IMR-90 (cell line): ENCODE measurements around the gene TFB1M. TPM values are rescaled to one million over a fixed set of nuclear protein-coding genes. Genes with fewer than 3 reads are reported as not detected.

Experiments
- ATAC-seq: fragments of 200-7000 bp; cut with Tn5 transposase; 2 replicates; pipeline ENCODE4 v1.9.1; 2020; ENCODE audit warnings: low read depth, mild to moderate bottlenecking, moderate library complexity
- BruUV-seq: library from RNA; stranded (reverse); fragments of 400-500 nt; replicated peaks from 2 replicates; lab custom pipeline; 2021; lab: Mats Ljungman, UMichigan
- CTCF ChIA-PET: fragments of 300-600 bp; formaldehyde crosslinking; extraction: SDS; loops from one replicate; lab custom pipeline; 2021; ENCODE audit warnings: antibody characterized with exemption; lab: Yijun Ruan, JAX
- POLR2A ChIA-PET: fragments of 300-600 bp; sonication (Branson Sonifier 250); formaldehyde crosslinking; loops from one replicate; lab custom pipeline; 2022; ENCODE audit warnings: antibody characterized with exemption; ENCODE audit not compliant: unreplicated experiment; lab: Charles Lee
- DNase-seq: peaks from one replicate; pipeline ENCODE4 v3.0.0; 2013
- H2AFZ ChIP-seq: replicated peaks from 2 replicates; pipeline ENCODE3; 2013; ENCODE audit warnings: low read length, mild to moderate bottlenecking; ENCODE audit not compliant: poor library complexity
- H2AK5ac ChIP-seq: 2 replicates; pipeline ENCODE4 v1.6.1; 2013; ENCODE audit warnings: low read depth, low read length, inconsistent platforms
- H2AK9ac ChIP-seq: replicated peaks from 2 replicates; pipeline ENCODE3; 2013; ENCODE audit warnings: mild to moderate bottlenecking, low read depth, low read length, moderate library complexity; ENCODE audit not compliant: poor library complexity
- H2BK120ac ChIP-seq: 2 replicates; pipeline ENCODE4 v1.6.1; 2013; ENCODE audit warnings: low read depth, low read length, inconsistent platforms
- H2BK15ac ChIP-seq: 3 replicates; pipeline ENCODE4 v1.6.1; 2013; ENCODE audit warnings: low read depth, low read length, inconsistent platforms
- H2BK20ac ChIP-seq: 2 replicates; pipeline ENCODE4 v1.6.1; 2013; ENCODE audit warnings: low read depth, mild to moderate bottlenecking, inconsistent platforms, low read length, moderate library complexity
- H2BK5ac ChIP-seq: 2 replicates; pipeline ENCODE4 v1.6.1; 2013; ENCODE audit warnings: mild to moderate bottlenecking, low read depth, low read length, inconsistent platforms; ENCODE audit not compliant: poor library complexity, severe bottlenecking
- H3K14ac ChIP-seq: replicated peaks from 2 replicates; pipeline ENCODE4 v1.6.1; 2013; ENCODE audit warnings: low read depth, low read length, inconsistent platforms
- H3K18ac ChIP-seq: 2 replicates; pipeline ENCODE4 v1.6.1; 2013; ENCODE audit warnings: low read depth, low read length, control low read depth
- H3K23ac ChIP-seq: 2 replicates; pipeline ENCODE4 v1.6.1; 2013; ENCODE audit warnings: low read depth, low read length, inconsistent platforms
- H3K27ac ChIP-seq: 2 replicates; pipeline ENCODE4 v1.5.1; 2013; ENCODE audit warnings: mild to moderate bottlenecking, control low read depth, low read length; ENCODE audit not compliant: insufficient read depth
- H3K27me3 ChIP-seq: 2 replicates; pipeline ENCODE4 v1.6.1; 2013; ENCODE audit warnings: low read length; ENCODE audit not compliant: control insufficient read depth, insufficient read depth
- H3K36me3 ChIP-seq: 2 replicates; pipeline ENCODE4 v1.6.1; 2013; ENCODE audit warnings: low read length, mixed read lengths; ENCODE audit not compliant: control insufficient read depth, insufficient read depth
- H3K4ac ChIP-seq: 2 replicates; pipeline ENCODE4 v1.6.1; 2013; ENCODE audit warnings: low read depth, low read length, inconsistent platforms
- H3K4me1 ChIP-seq: 2 replicates; pipeline ENCODE4 v1.6.1; 2013; ENCODE audit warnings: low read length, mixed read lengths; ENCODE audit not compliant: control insufficient read depth, insufficient read depth
- H3K4me2 ChIP-seq: 2 replicates; pipeline ENCODE4 v1.6.1; 2013; ENCODE audit warnings: low read depth, mild to moderate bottlenecking, control low read depth, low read length, moderate library complexity
- H3K4me3 ChIP-seq: 2 replicates; pipeline ENCODE4 v1.5.1; 2013; ENCODE audit warnings: low read depth, mild to moderate bottlenecking, control low read depth, low read length, moderate library complexity; ENCODE audit not compliant: insufficient read depth
- H3K56ac ChIP-seq: 2 replicates; pipeline ENCODE4 v1.6.1; 2013; ENCODE audit warnings: low read length, inconsistent platforms; ENCODE audit not compliant: insufficient read depth; ENCODE audit errors: extremely low read depth
- H3K79me1 ChIP-seq, 2 experiments: 2 replicates each; pipeline ENCODE4 v1.6.1; 2013; ENCODE audit warnings: low read length in 2 of 2, inconsistent platforms in 1 of 2, low read depth in 1 of 2
- H3K9ac ChIP-seq: 2 replicates; pipeline ENCODE4 v1.6.1; 2013; ENCODE audit warnings: low read depth, low read length, control low read depth
- H3K9me1 ChIP-seq: 2 replicates; pipeline ENCODE4 v1.6.1; 2013; ENCODE audit warnings: low read length, inconsistent platforms; ENCODE audit not compliant: insufficient read depth
- H3K9me3 ChIP-seq: 2 replicates; pipeline ENCODE4 v1.6.1; 2013; ENCODE audit warnings: low read length; ENCODE audit not compliant: control insufficient read depth, insufficient read depth
- H4K20me1 ChIP-seq: 2 replicates; pipeline ENCODE4 v1.6.1; 2013; ENCODE audit warnings: low read length, inconsistent platforms; ENCODE audit not compliant: insufficient read depth
- H4K5ac ChIP-seq: 2 replicates; pipeline ENCODE4 v1.6.1; 2013; ENCODE audit warnings: mild to moderate bottlenecking, low read depth, low read length, control low read depth
- H4K8ac ChIP-seq, 2 experiments: 2 replicates each; pipeline ENCODE4 v1.6.1; 2013; ENCODE audit warnings: low read depth in 2 of 2, low read length in 2 of 2, control low read depth in 1 of 2, inconsistent platforms in 1 of 2
- H4K91ac ChIP-seq: 2 replicates; pipeline ENCODE4 v1.6.1; 2013; ENCODE audit warnings: low read depth, low read length, inconsistent platforms; ENCODE audit not compliant: insufficient read depth
- BHLHE40 ChIP-seq: fragments of 150-350 bp; IDR thresholded peaks from 2 replicates; pipeline ENCODE4 v1.6.1; 2016; ENCODE audit warnings: mild to moderate bottlenecking, low read depth, low read length
- CHD1 ChIP-seq: IDR thresholded peaks from 2 replicates; pipeline ENCODE4 v1.6.1; 2012; ENCODE audit warnings: low read depth, low read length, improper control_type of control experiment
- MAZ ChIP-seq: IDR thresholded peaks from 2 replicates; pipeline ENCODE4 v1.6.1; 2012; ENCODE audit warnings: low read depth, mild to moderate bottlenecking, low read length, improper control_type of control experiment, moderate library complexity, borderline replicate concordance
- NFE2L2 ChIP-seq: fragments of 150-350 bp; IDR thresholded peaks from 2 replicates; pipeline ENCODE4 v1.6.1; 2016; ENCODE audit warnings: low read depth, mild to moderate bottlenecking, low read length
- POLR2A ChIP-seq: IDR thresholded peaks from 2 replicates; pipeline ENCODE4 v1.6.1; 2012; ENCODE audit warnings: mild to moderate bottlenecking, low read depth, low read length
- RCOR1 ChIP-seq: IDR thresholded peaks from 2 replicates; pipeline ENCODE4 v1.6.1; 2012; ENCODE audit warnings: mild to moderate bottlenecking, low read length, improper control_type of control experiment; ENCODE audit not compliant: insufficient replicate concordance
- RFX5 ChIP-seq: IDR thresholded peaks from 2 replicates; pipeline ENCODE4 v1.8.0; 2012; ENCODE audit warnings: low read depth, mild to moderate bottlenecking, low read length, moderate library complexity
- dilution Hi-C: fragments of 300-500 bp; cut with HindIII; formaldehyde crosslinking; loops from one replicate; pipeline ENCODE4 v1.14.3; 2018; ENCODE audit warnings: low sequenced_read_pairs; ENCODE audit not compliant: unreplicated experiment
- in situ Hi-C: fragments of 300-500 bp; cut with MboI; formaldehyde crosslinking; loops from 3 replicates; pipeline ENCODE4 v1.14.3; 2019; ENCODE audit warnings: low sequenced_read_pairs, inconsistent platforms, mixed read lengths
- intact Hi-C: fragments of 100-400 bp; cut with micrococcal nuclease; formaldehyde crosslinking; loops from 2 replicates; pipeline ENCODE4 v1.10.0; 2022
- polyA plus RNA-seq, 3 experiments: library from polyadenylated mRNA; depleted of rRNA; stranded (reverse); fragments of >200 nt; gene quantifications; 2 replicates each; pipeline ENCODE4 v1.2.3, GENCODE V29; 2012; ENCODE audit warnings: low replicate concordance in 1 of 3
- total RNA-seq: library from RNA; depleted of rRNA; stranded (reverse); fragments of >200 nt; gene quantifications from 2 replicates; pipeline ENCODE4 v1.2.3, GENCODE V29; 2012
- TF ChIP-seq, protein P1 (sequence below): fragments of 150-350 bp; IDR thresholded peaks from 2 replicates; pipeline ENCODE4 v1.6.1; 2017; ENCODE audit warnings: mild to moderate bottlenecking, antibody characterized with exemption, low read length, low read depth
- TF ChIP-seq, protein P2 (sequence below): fragments of 150-350 bp; IDR thresholded peaks from 2 replicates; pipeline ENCODE4 v1.6.1; 2016; ENCODE audit warnings: low read depth, mild to moderate bottlenecking, low read length, moderate library complexity, borderline replicate concordance

Gene TFB1M
- total and polyA plus RNA-seq, 2 of the 4 experiments (the other 2 are of a cell fraction): 18.1 to 22.4 TPM

DNA sequence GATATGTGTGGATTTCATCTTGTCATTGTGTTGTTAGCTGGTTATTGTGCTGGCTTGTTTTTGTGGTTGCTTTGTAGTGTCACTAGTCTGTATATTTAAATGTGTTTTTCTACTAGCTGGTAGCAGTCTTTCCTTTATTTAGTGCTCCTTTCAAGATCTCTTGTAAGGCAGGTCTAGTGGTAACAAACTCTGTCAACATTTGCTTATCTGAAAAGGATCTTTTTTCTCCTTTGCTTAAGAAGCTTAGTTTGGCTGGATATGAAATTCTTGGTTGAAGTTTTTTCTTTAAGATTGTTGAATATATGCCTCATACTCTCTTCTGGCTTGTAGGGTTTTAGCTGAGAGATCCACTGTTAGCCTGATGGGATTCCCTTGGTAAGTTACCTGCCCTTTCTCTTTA is 32.7 kb upstream of the TFB1M start:
- H3K4me3 ChIP-seq: no peak overlapping the region
- no peak overlapping the region for H2BK15ac ChIP-seq
- no peaks in the 10 kb centered on the region for H3K27me3 ChIP-seq
- dilution Hi-C loops (no loop called here), in situ Hi-C loops (loop anchor here (25.0 kb wide), 5 partner anchors 415 to 1840 kb away; no protein-coding TSS in a partner anchor), intact Hi-C loops (no loop called here)
- H3K79me1 ChIP-seq: no peaks in the 10 kb centered on the region
- no peak for ATAC-seq
- H4K91ac ChIP-seq: no peak overlapping the region
- H3K9me1 ChIP-seq: no peaks in the 10 kb centered on the region
- ChIA-PET CTCF (interaction anchor here (0.6 to 1.0 kb wide), 2 partner anchors 53 to 1031 kb away, joined by 3 to 4 read pairs; no protein-coding TSS in a partner anchor), POLR2A (interaction anchor here (0.6 kb wide), 1 partner anchor 1198 kb away, joined by 4 read pairs; no protein-coding TSS in a partner anchor)
- H3K56ac ChIP-seq: no peak overlapping the region
- no peak overlapping the region for H3K4me2 ChIP-seq
- no peak overlapping the region for H3K23ac ChIP-seq
- peaks cover 5% of the 10 kb centered on the region; the same call in 1 of the 2 replicates for H3K9me3 ChIP-seq
- no peak overlapping the region for H3K14ac ChIP-seq
- H3K9ac ChIP-seq: no peak overlapping the region
- no peak for TF ChIP-seq NFE2L2
- no peak for TF ChIP-seq CHD1
- TF ChIP-seq BHLHE40: no peak
- no peak for TF ChIP-seq POLR2A
- TF ChIP-seq, protein P1, sequence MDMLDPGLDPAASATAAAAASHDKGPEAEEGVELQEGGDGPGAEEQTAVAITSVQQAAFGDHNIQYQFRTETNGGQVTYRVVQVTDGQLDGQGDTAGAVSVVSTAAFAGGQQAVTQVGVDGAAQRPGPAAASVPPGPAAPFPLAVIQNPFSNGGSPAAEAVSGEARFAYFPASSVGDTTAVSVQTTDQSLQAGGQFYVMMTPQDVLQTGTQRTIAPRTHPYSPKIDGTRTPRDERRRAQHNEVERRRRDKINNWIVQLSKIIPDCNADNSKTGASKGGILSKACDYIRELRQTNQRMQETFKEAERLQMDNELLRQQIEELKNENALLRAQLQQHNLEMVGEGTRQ: no peak
- TF ChIP-seq RCOR1: no peak
- no peak for TF ChIP-seq MAZ
- TF ChIP-seq, protein P2, sequence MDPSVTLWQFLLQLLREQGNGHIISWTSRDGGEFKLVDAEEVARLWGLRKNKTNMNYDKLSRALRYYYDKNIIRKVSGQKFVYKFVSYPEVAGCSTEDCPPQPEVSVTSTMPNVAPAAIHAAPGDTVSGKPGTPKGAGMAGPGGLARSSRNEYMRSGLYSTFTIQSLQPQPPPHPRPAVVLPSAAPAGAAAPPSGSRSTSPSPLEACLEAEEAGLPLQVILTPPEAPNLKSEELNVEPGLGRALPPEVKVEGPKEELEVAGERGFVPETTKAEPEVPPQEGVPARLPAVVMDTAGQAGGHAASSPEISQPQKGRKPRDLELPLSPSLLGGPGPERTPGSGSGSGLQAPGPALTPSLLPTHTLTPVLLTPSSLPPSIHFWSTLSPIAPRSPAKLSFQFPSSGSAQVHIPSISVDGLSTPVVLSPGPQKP: no peak
- no peak for TF ChIP-seq RFX5
- H3K36me3 ChIP-seq: no peaks in the 10 kb centered on the region
- no peak overlapping the region for H4K5ac ChIP-seq
- H3K4me1 ChIP-seq: no peaks in the 10 kb centered on the region
- BruUV-seq: no TSS peak
- no peak overlapping the region for H2AFZ ChIP-seq
- no peak overlapping the region for H2BK5ac ChIP-seq
- H4K8ac ChIP-seq: no peak overlapping the region
- no peak overlapping the region for H2AK5ac ChIP-seq
- H3K27ac ChIP-seq: no peak overlapping the region
- no peak overlapping the region for H3K18ac ChIP-seq
- H2AK9ac ChIP-seq: no peak overlapping the region
- no peak overlapping the region for H2BK20ac ChIP-seq
- H3K4ac ChIP-seq: no peak overlapping the region
- H2BK120ac ChIP-seq: no peak overlapping the region
- DNase-seq: no peak
- H4K20me1 ChIP-seq: no peaks in the 10 kb centered on the region
